Mesendoderm (in vitro differentiated cells): ENCODE data around the gene PERP.

Experiments used
- DNase-seq: peaks from one replicate; pipeline ENCODE4 v3.0.0; 2013
- H2AK5ac ChIP-seq: 2 replicates; pipeline ENCODE4 v1.6.1; 2013; ENCODE audit warnings: low read length, inconsistent platforms
- H2BK120ac ChIP-seq: 2 replicates; pipeline ENCODE4 v1.6.1; 2013; ENCODE audit warnings: low read depth, mild to moderate bottlenecking, low read length, moderate library complexity, mixed read lengths
- H2BK15ac ChIP-seq: replicated peaks from 2 replicates; pipeline ENCODE4 v1.6.1; 2013; ENCODE audit warnings: low read depth, mild to moderate bottlenecking, moderate library complexity
- H2BK5ac ChIP-seq: 2 replicates; pipeline ENCODE4 v1.6.1; 2013; ENCODE audit warnings: low read length, inconsistent platforms
- H3K18ac ChIP-seq: 2 replicates; pipeline ENCODE4 v1.6.1; 2013; ENCODE audit warnings: mild to moderate bottlenecking, low read length, mixed read lengths
- H3K23ac ChIP-seq: one replicate; pipeline ENCODE4 v1.6.1; 2013; ENCODE audit warnings: low read length
- H3K27ac ChIP-seq: 2 replicates; pipeline ENCODE4 v1.5.1; 2013; ENCODE audit warnings: low read depth, mild to moderate bottlenecking, inconsistent platforms, low read length, moderate library complexity
- H3K27me3 ChIP-seq: 2 replicates; pipeline ENCODE4 v1.6.1; 2013; ENCODE audit warnings: low read length, control low read depth, mild to moderate bottlenecking, inconsistent platforms; ENCODE audit not compliant: insufficient read depth, poor library complexity
- H3K36me3 ChIP-seq: 2 replicates; pipeline ENCODE4 v1.6.1; 2013; ENCODE audit warnings: low read length, inconsistent platforms; ENCODE audit not compliant: control insufficient read depth, insufficient read depth
- H3K4ac ChIP-seq: one replicate; pipeline ENCODE4 v1.6.1; 2013; ENCODE audit warnings: low read depth, mild to moderate bottlenecking, low read length, moderate library complexity
- H3K4me1 ChIP-seq: 2 replicates; pipeline ENCODE4 v1.6.1; 2013; ENCODE audit warnings: low read depth, low read length, inconsistent platforms; ENCODE audit not compliant: control insufficient read depth
- H3K4me2 ChIP-seq: 2 replicates; pipeline ENCODE4 v1.6.1; 2013; ENCODE audit warnings: low read length
- H3K4me3 ChIP-seq: 2 replicates; pipeline ENCODE4 v1.5.1; 2013; ENCODE audit warnings: mild to moderate bottlenecking, low read length
- H3K56ac ChIP-seq: one replicate; pipeline ENCODE4 v1.6.1; 2013; ENCODE audit warnings: low read length
- H3K79me1 ChIP-seq: 2 replicates; pipeline ENCODE4 v1.6.1; 2013; ENCODE audit warnings: low read length, inconsistent platforms
- H3K79me2 ChIP-seq: 2 replicates; pipeline ENCODE4 v1.6.1; 2013; ENCODE audit warnings: mild to moderate bottlenecking, low read length; ENCODE audit not compliant: control insufficient read depth, insufficient read depth
- H3K9ac ChIP-seq: 2 replicates; pipeline ENCODE4 v1.6.1; 2013; ENCODE audit warnings: low read length, inconsistent platforms
- H4K5ac ChIP-seq: one replicate; pipeline ENCODE4 v1.6.1; 2013; ENCODE audit warnings: low read length
- H4K8ac ChIP-seq: one replicate; pipeline ENCODE4 v1.6.1; 2013; ENCODE audit warnings: low read depth, mild to moderate bottlenecking, control low read depth, low read length, moderate library complexity
- WGBS: extraction: QIAGEN DNeasy Blood & Tissue Kit; methylation state at CpG from one replicate; pipeline ENCODE4 v1.1.7; 2013; ENCODE audit warnings: low lambda C conversion rate, missing lambda C conversion rate; ENCODE audit not compliant: insufficient coverage; ENCODE audit errors: extremely low coverage; 5-methylcytosine and 5-hydroxymethylcytosine counted together

The PERP gene

DNA sequence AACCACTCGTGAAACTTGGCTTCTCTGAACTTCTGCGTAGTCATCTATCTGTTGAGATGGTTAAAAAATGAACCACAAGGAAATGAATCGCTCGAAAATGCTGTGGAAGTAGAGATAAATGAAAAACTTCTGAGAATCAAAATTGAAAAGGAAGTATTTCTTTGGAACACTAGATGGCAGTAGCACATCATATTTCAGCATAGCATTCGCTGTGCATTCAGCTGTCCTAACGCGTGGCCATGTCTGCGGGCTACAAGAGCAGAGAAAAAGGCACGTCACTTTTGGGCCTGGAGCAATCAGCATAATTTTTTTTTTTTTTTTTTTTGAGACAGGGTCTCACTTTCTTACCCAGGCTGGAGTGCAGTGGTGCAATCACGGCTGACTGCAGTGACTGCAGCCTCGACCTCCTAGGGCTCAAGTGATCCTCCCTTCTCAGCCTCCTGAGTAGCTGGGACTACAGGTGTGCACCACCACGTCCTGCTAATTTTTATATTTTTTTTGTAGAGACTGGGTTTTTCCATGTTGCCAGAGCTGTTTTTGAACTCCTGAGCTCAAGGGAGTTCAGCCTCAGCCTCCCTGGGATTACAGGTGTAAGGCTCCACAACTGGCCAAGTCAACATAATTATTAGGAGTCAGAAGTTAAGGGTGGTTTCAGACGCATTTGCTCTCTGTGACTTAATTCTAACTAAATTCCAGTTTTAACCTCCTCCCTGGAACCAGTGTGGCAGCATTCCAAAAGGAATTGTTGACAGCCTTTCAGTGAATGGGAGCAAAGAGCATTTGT, 8.8 kb upstream of the PERP start:
- DNase-seq, result peak; percentile 75
- Histone ChIP-seq H3K9ac (no peak overlapping the region), H3K4me2 (no peak overlapping the region), H3K27me3 (no peaks in the 10 kb centered on the region), H3K4me3 (no peak overlapping the region), H3K23ac (no peak overlapping the region), H2BK15ac (no peak overlapping the region), H3K56ac (no peak overlapping the region), H3K36me3 (no peaks in the 10 kb centered on the region), H3K4ac (no peak overlapping the region), H2BK5ac (no peak overlapping the region), H2BK120ac (no peak overlapping the region), H3K4me1 (no peaks in the 10 kb centered on the region), H3K27ac (no peak overlapping the region), H3K79me2 (no peaks in the 10 kb centered on the region), H3K79me1 (no peaks in the 10 kb centered on the region), H4K8ac (no peak overlapping the region), H4K5ac (no peak overlapping the region), H3K18ac (no peak overlapping the region), H2AK5ac (no peak overlapping the region)
- WGBS, result no CpG with 5 or more reads among the region's 13 CpGs

DNA sequence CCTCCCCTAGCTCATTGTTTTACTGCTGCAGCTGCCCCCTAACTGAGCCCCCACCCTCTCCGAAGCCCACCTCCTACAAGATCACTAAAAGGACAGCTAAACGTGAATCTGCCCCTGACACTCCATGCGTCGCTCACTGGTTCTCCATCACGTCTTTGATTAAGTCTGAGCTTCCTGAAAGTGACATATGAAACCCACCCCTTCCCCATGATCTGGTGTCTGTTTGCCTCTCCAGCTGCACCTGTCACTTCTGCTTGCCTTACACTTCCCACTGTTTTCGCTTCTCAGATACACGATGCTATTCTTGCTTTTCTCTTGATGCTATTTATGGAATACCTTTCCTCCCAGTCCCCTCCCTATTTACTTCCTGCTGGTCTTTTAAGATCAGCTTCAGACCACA, 8.0 kb upstream of the PERP start:
- Histone ChIP-seq H2AK5ac (no peak overlapping the region), H3K4me3 (no peak overlapping the region), H3K9ac (no peak overlapping the region), H2BK5ac (no peak overlapping the region), H3K79me2 (no peaks in the 10 kb centered on the region), H3K36me3 (no peaks in the 10 kb centered on the region), H4K8ac (no peak overlapping the region), H4K5ac (no peak overlapping the region), H3K4me2 (no peak overlapping the region), H3K79me1 (no peaks in the 10 kb centered on the region), H3K27ac (no peak overlapping the region), H2BK120ac (no peak overlapping the region), H3K56ac (no peak overlapping the region), H2BK15ac (no peak overlapping the region), H3K23ac (no peak overlapping the region), H3K18ac (no peak overlapping the region), H3K27me3 (no peaks in the 10 kb centered on the region), H3K4me1 (no peaks in the 10 kb centered on the region), H3K4ac (no peak overlapping the region)
- no peak for DNase-seq
- WGBS, result no CpG with 5 or more reads among the region's 7 CpGs

DNA sequence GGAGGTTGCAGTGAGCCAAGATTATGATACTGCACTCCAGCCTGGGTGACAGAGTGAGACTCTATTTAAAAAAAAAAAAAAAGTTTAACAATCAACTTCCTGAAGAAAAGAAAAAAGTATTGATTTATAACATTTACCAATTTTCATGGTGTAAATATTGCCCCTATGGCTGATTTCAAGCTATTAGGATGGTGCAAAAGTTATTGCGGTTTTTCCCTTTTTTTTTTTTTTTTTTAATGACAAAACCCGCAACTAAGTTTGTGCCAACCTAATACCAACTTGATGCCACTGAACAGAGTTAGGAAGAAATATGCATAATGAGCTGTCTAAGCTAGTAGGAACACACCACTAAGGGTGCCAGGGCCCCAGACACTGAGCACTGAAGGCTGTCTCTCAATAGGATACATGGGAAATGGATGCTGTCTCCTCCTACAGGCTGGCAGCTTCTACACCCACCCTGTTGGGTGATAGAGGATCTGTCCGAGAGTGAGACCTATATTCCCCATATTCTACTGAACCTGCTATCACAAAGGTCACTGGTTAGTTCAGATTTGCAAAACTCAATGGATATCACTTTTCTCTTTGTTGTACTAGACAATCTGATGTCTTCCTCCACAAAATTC, 6.5 kb upstream of the PERP start:
- H4K8ac ChIP-seq, result no peak overlapping the region
- H3K4me3 ChIP-seq, result no peak overlapping the region
- no peak overlapping the region for H3K9ac ChIP-seq
- no peaks in the 10 kb centered on the region for H3K79me1 ChIP-seq
- H3K79me2 ChIP-seq, result no peaks in the 10 kb centered on the region
- no peak overlapping the region for H2AK5ac ChIP-seq
- no peak overlapping the region for H3K4me2 ChIP-seq
- no peak overlapping the region for H2BK120ac ChIP-seq
- H3K27ac ChIP-seq, result no peak overlapping the region
- DNase-seq, result no peak
- H3K18ac ChIP-seq, result no peak overlapping the region
- no peak overlapping the region for H3K23ac ChIP-seq
- H3K4me1 ChIP-seq, result no peaks in the 10 kb centered on the region
- H2BK5ac ChIP-seq, result no peak overlapping the region
- H3K56ac ChIP-seq, result no peak overlapping the region
- H4K5ac ChIP-seq, result no peak overlapping the region
- no peaks in the 10 kb centered on the region for H3K27me3 ChIP-seq
- no peak overlapping the region for H2BK15ac ChIP-seq
- WGBS, result no CpG with 5 or more reads among the region's 3 CpGs
- no peak overlapping the region for H3K4ac ChIP-seq
- H3K36me3 ChIP-seq, result no peaks in the 10 kb centered on the region

DNA sequence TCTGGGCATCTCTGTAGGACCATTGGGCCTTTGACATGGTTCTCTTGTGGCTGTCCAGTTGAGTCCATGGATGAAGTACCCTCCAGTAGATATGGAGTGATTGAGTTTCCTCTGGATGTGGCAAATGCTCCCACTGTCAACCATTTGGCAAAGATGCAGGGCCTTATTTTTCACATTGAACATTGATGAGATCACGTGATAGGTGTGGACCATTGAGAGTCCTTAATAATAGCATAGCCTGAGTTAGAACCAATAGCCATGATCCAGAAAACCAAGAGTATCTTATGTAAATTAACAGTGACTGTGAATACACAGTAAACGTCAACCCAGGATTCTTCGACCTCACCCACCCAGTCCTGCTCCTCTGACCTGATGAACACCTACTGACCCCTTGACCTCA, 3.0 kb upstream of the PERP start:
- peaks cover 2% of the 10 kb centered on the region for H3K4me1 ChIP-seq
- H3K23ac ChIP-seq, result no peak overlapping the region
- no peak overlapping the region for H3K4ac ChIP-seq
- no peak overlapping the region for H2AK5ac ChIP-seq
- no peak overlapping the region for H2BK5ac ChIP-seq
- no peak overlapping the region for H3K18ac ChIP-seq
- no peak overlapping the region for H3K27ac ChIP-seq
- H2BK15ac ChIP-seq, result no peak overlapping the region
- H3K79me2 ChIP-seq, result peaks cover 5% of the 10 kb centered on the region
- H3K56ac ChIP-seq, result no peak overlapping the region
- H3K9ac ChIP-seq, result no peak overlapping the region
- no peaks in the 10 kb centered on the region for H3K27me3 ChIP-seq
- no peaks in the 10 kb centered on the region for H3K36me3 ChIP-seq
- H4K8ac ChIP-seq, result no peak overlapping the region
- H3K79me1 ChIP-seq, result no peaks in the 10 kb centered on the region
- H2BK120ac ChIP-seq, result no peak overlapping the region
- no peak overlapping the region for H4K5ac ChIP-seq
- no peak overlapping the region for H3K4me3 ChIP-seq
- no CpG with 5 or more reads among the region's 3 CpGs for WGBS
- DNase-seq, result no peak
- H3K4me2 ChIP-seq, result no peak overlapping the region

DNA sequence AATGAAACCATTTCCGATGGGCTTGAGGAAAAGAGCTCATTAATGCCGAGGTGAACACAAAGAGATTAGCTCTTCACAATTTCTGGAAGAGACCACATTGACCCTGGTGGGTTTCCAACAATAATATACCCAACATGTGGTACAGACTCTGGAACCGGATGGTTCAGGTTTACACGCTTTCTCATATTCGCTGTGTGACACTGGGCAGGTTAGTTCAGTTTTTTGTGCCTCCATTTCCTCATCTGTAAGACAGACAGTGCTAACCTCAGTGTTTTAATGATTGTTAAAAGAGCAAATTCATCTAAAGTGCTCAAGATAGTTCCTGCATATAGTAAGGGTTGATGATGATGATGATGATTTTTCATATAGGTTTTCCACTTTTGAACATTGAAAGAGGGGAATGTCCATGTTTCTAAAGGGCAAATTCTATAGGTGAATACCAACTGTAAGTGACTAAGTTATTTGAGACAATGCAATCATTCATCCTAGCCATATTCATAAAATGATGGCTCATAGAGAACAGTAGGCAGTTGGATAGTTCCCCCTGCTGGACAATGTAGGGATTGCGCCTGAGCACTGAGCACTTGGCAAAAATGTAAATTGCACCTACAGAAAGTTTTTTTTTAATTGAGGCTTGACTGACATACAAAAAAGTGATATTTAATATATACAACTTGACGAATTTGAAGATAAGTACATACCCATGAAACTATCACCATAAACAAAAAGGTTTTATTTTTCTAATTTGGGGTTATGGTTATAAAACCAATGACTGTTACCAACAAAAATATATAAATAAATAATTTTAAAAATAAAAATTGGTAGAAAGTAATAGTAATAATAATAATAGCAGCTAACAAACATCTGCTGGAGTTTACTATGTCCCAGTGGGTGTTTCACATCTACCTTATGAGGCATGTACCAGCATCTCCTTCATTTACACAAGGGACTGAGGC, 2.1 kb upstream of the PERP start:
- Histone ChIP-seq H4K8ac (no peak overlapping the region), H3K27ac (no peak overlapping the region), H3K36me3 (no peaks in the 10 kb centered on the region), H3K56ac (no peak overlapping the region), H2BK5ac (no peak overlapping the region), H3K79me2 (peaks cover 12% of the 10 kb centered on the region), H3K18ac (no peak overlapping the region), H3K23ac (no peak overlapping the region), H2BK15ac (no peak overlapping the region), H3K4me1 (peaks cover 6% of the 10 kb centered on the region), H2AK5ac (no peak overlapping the region), H2BK120ac (no peak overlapping the region), H3K4ac (peak overlapping the region; percentile 12), H3K4me2 (no peak overlapping the region), H3K27me3 (no peaks in the 10 kb centered on the region), H4K5ac (no peak overlapping the region), H3K9ac (no peak overlapping the region), H3K79me1 (no peaks in the 10 kb centered on the region), H3K4me3 (no peak overlapping the region)
- DNase-seq, result peak; percentile 55
- no CpG with 5 or more reads among the region's 7 CpGs for WGBS
